HG02610 (cell line): ENCODE data around the gene SH3GL3.

Source experiments
- ATAC-seq: cut with Tn5 transposase; IDR thresholded peaks from one replicate; pipeline ENCODE4 v1.9.1; 2021; ENCODE audit warnings: mild to moderate bottlenecking, moderate library complexity; ENCODE audit not compliant: unreplicated experiment

Gene SH3GL3

GRCh38 chr15:83658430-83659416, 211.6 kb downstream of the SH3GL3 start:
- no peak for ATAC-seq

DNA sequence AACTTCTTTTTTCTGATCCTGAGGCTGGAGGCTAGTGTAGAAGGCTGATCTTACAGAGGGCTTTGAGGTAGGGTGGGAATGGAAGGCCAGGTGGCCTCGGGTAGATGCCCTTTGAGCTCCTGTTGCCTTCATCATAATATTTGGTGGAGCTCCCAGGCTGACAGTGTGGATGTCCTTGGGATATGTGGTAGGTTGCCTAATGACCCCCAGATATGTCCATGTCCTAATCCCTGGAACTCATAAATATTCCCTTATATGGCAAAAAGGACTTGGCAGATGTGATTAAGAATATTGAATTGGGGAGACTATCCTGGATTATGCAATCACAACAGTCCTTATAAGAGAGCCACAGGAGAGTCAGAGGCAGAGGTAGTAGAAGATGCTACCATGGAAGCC, 212.3 kb downstream of the SH3GL3 start:
- ATAC-seq: no peak

DNA sequence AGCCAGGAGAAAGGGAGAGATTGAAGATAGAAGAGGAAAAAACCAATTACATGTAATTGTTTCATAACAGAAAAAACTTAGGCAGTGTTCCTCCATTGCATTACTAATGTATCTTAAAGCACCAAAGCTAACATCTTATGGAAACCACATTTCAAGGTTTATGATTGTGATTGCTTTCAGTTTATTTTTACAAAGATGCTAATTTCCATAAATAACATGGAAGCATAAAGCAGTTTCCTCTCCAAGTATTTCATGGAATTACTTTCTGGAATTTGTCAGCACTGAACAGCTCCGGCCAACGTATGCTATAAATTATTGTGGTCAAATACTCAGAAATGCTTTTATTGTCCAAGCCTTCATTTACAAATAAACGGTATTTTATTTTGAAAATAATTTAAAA, 218.3 kb downstream of the SH3GL3 start:
- ATAC-seq: no peak
